Ovary (tissue), 3 donors: ENCODE results near the gene COX4I2.

Source experiments
- POLR2A ChIP-seq: fragments of 450-650 bp; IDR thresholded peaks from one replicate; pipeline ENCODE4 v1.6.1; 2017; ENCODE audit warnings: antibody characterized with exemption, mild to moderate bottlenecking, moderate library complexity
- TF ChIP-seq, protein P1 (sequence below), 3 donors: fragments of 450-650 bp in 2 of 3; fragments of 200-600 bp in 1 of 3; IDR thresholded peaks; one replicate each; pipeline versions ENCODE4 v1.5.1 to v1.8.0; 2016 to 2022; ENCODE audit warnings: antibody characterized with exemption in 3 of 3, mild to moderate bottlenecking in 1 of 3
- donor health status: DM: no; HTN: no; CAD: no.

- TF ChIP-seq, protein P1, sequence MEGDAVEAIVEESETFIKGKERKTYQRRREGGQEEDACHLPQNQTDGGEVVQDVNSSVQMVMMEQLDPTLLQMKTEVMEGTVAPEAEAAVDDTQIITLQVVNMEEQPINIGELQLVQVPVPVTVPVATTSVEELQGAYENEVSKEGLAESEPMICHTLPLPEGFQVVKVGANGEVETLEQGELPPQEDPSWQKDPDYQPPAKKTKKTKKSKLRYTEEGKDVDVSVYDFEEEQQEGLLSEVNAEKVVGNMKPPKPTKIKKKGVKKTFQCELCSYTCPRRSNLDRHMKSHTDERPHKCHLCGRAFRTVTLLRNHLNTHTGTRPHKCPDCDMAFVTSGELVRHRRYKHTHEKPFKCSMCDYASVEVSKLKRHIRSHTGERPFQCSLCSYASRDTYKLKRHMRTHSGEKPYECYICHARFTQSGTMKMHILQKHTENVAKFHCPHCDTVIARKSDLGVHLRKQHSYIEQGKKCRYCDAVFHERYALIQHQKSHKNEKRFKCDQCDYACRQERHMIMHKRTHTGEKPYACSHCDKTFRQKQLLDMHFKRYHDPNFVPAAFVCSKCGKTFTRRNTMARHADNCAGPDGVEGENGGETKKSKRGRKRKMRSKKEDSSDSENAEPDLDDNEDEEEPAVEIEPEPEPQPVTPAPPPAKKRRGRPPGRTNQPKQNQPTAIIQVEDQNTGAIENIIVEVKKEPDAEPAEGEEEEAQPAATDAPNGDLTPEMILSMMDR (IDR thresholded peaks at IDR 0.05) = no peak
- no peak for TF ChIP-seq POLR2A
These were observed 32.2 kb downstream of the COX4I2 start for GRCh38 chr20:31669876-31670275.
